Prostate gland (tissue), 2 donors: Measurements from ENCODE around the gene FAH. TPM values are rescaled to one million over a fixed set of nuclear protein-coding genes. Genes with fewer than 3 reads are reported as not detected.

Experiments used
- DNase-seq: peaks from one replicate; pipeline ENCODE4 v3.0.0-alpha.2; 2019; ENCODE audit warnings: low spot score
- H3K27ac ChIP-seq, 2 donors: fragments of 200-600 bp; sonication (generic); 2 replicates each; pipeline ENCODE4 v1.5.1; 2017 to 2019
- H3K27me3 ChIP-seq: fragments of 200-600 bp; sonication (generic); replicated peaks from 2 replicates; pipeline ENCODE4 v1.5.1; 2019; ENCODE audit not compliant: insufficient read depth
- H3K36me3 ChIP-seq, 2 donors: fragments of 200-600 bp; sonication (generic); 1 replicate in 1 of 2; 2 replicates in 1 of 2; pipeline versions ENCODE4 v1.5.1 to v1.8.1; 2017 to 2019
- H3K4me1 ChIP-seq: fragments of 200-600 bp; sonication (generic); replicated peaks from 2 replicates; pipeline ENCODE4 v1.5.1; 2019
- H3K4me3 ChIP-seq, 2 donors: fragments of 200-600 bp; sonication (generic); 2 replicates each; pipeline ENCODE4 v1.5.1; 2017 to 2019
- H3K9me3 ChIP-seq: fragments of 200-600 bp; sonication (generic); 2 replicates; pipeline ENCODE4 v1.5.1; 2017
- CTCF ChIP-seq, 4 experiments: fragments of 200-600 bp in 2 of 4; fragments of 450-650 bp in 2 of 4; sonication (generic) in 2 of 4; IDR thresholded peaks; 1 replicate in 3 of 4; 2 replicates in 1 of 4; pipeline ENCODE4 v1.5.1; 2016 to 2019; ENCODE audit warnings: antibody characterized with exemption in 4 of 4, mild to moderate bottlenecking in 2 of 4, moderate library complexity in 2 of 4
- POLR2A ChIP-seq: fragments of 450-650 bp; IDR thresholded peaks from one replicate; pipeline ENCODE4 v1.6.1; 2016; ENCODE audit warnings: antibody characterized with exemption, mild to moderate bottlenecking
- POLR2AphosphoS5 ChIP-seq: sonication (generic); formaldehyde crosslinking; IDR thresholded peaks from one replicate; pipeline ENCODE4 v1.6.1; 2017; ENCODE audit warnings: antibody characterized with exemption
- WGBS: methylation state at CpG from one replicate; pipeline ENCODE4 v1.1.5; 2018; 5-methylcytosine and 5-hydroxymethylcytosine counted together
- intact Hi-C: fragments of 100-400 bp; cut with DNase I; formaldehyde crosslinking; loops from one replicate; pipeline ENCODE4 v1.14.2; 2022
- total RNA-seq, 2 donors: library from RNA; depleted of rRNA; stranded (reverse); fragments of >200 nt; gene quantifications; one replicate each; pipeline ENCODE4 v1.1.0, GENCODE V29; 2016

Gene FAH
- total RNA-seq, 2 donors from 2014 or later = 26.7 to 51.4 TPM

GRCh38 chr15:80141916-80142598, 10.7 kb upstream of the FAH start:
- Histone ChIP-seq H3K36me3 (no peaks in the 10 kb centered on the region), H3K4me1 (no peaks in the 10 kb centered on the region), H3K27ac (no peak overlapping the region), H3K9me3 (no peaks in the 10 kb centered on the region), H3K27me3 (no peaks in the 10 kb centered on the region), H3K4me3 (no peak overlapping the region)
- intact Hi-C loops = loop anchor here (2.0 kb wide), 1 partner anchor 15 kb away; no protein-coding TSS in a partner anchor
- TF ChIP-seq POLR2A = no peak
- TF ChIP-seq CTCF (IDR thresholded peaks at IDR 0.05) = no peak
- TF ChIP-seq POLR2AphosphoS5 = no peak
- WGBS = 80% methylated on average over 5 of the region's 5 CpGs
- no peak for DNase-seq

- intact Hi-C loops = no loop called here
- no peaks in the 10 kb centered on the region for H3K4me1 ChIP-seq
- no peak overlapping the region for H3K4me3 ChIP-seq
- no peak for DNase-seq
- H3K36me3 ChIP-seq = no peaks in the 10 kb centered on the region
- H3K27ac ChIP-seq = no peak overlapping the region
- H3K27me3 ChIP-seq = no peaks in the 10 kb centered on the region
- no peak for TF ChIP-seq CTCF (IDR thresholded peaks at IDR 0.05)
- TF ChIP-seq POLR2AphosphoS5 = no peak
- no peak for TF ChIP-seq POLR2A
- no peaks in the 10 kb centered on the region for H3K9me3 ChIP-seq
- WGBS = 50% methylated on average over 5 of the region's 5 CpGs
Observed at GRCh38 chr15:80142646-80143045, 10.2 kb upstream of the FAH start.

- DNase-seq = no peak
- Histone ChIP-seq H3K4me3 (no peak overlapping the region), H3K36me3 (no peaks in the 10 kb centered on the region), H3K27me3 (no peaks in the 10 kb centered on the region), H3K4me1 (peaks cover 8% of the 10 kb centered on the region), H3K27ac (no peak overlapping the region), H3K9me3 (no peaks in the 10 kb centered on the region)
- TF ChIP-seq POLR2A (no peak), CTCF (IDR thresholded peaks at IDR 0.05) (no peak), POLR2AphosphoS5 (no peak)
- 60% methylated on average over 6 of the region's 6 CpGs for WGBS
- intact Hi-C loops = no loop called here
Observed at GRCh38 chr15:80151148-80151547, 1.7 kb upstream of the FAH start.

GRCh38 chr15:80151576-80151975, 1.2 kb upstream of the FAH start:
- no peak overlapping the region for H3K4me3 ChIP-seq
- H3K27ac ChIP-seq = peak overlapping the region; percentile 86 to 88
- H3K9me3 ChIP-seq = no peaks in the 10 kb centered on the region
- H3K4me1 ChIP-seq = peaks cover 8% of the 10 kb centered on the region
- 55% methylated on average over 3 of the region's 3 CpGs for WGBS
- H3K27me3 ChIP-seq = no peaks in the 10 kb centered on the region
- intact Hi-C loops = no loop called here
- no peak for TF ChIP-seq CTCF (IDR thresholded peaks at IDR 0.05)
- no peak for TF ChIP-seq POLR2AphosphoS5
- TF ChIP-seq POLR2A = no peak
- no peaks in the 10 kb centered on the region for H3K36me3 ChIP-seq
- no peak for DNase-seq
